Breast epithelium (tissue), 4 donors: ENCODE results near the gene CPNE7. TPM values are rescaled to one million over a fixed set of nuclear protein-coding genes. Genes with fewer than 3 reads are reported as not detected.

Source experiments
- DNase-seq, 2 donors: peaks; one replicate each; pipeline ENCODE4 v3.0.0-alpha.2; 2019; ENCODE audit warnings: low spot score in 2 of 2
- H3K27ac ChIP-seq, 2 donors: fragments of 200-600 bp; sonication (generic) in 1 of 2; one replicate each; pipeline ENCODE4 v1.5.1; 2016 to 2019; ENCODE audit warnings: mild to moderate bottlenecking in 1 of 2
- H3K27me3 ChIP-seq, 2 donors: fragments of 200-600 bp; sonication (generic) in 1 of 2; one replicate each; pipeline versions ENCODE4 v1.5.1 to v1.6.0; 2017 to 2019; ENCODE audit warnings: control low read depth in 1 of 2, mild to moderate bottlenecking in 1 of 2
- H3K36me3 ChIP-seq: fragments of 200-600 bp; one replicate; pipeline ENCODE4 v1.5.1; 2019
- H3K4me1 ChIP-seq, 2 donors: fragments of 200-600 bp; sonication (generic); one replicate each; pipeline ENCODE4 v1.5.1; 2016 to 2019; ENCODE audit warnings: control low read depth in 1 of 2
- H3K4me3 ChIP-seq, 3 donors: fragments of 200-600 bp; sonication (generic); 1 replicate in 2 of 3; 2 replicates in 1 of 3; pipeline ENCODE4 v1.5.1; 2016 to 2019; ENCODE audit warnings: mild to moderate bottlenecking in 3 of 3, moderate library complexity in 2 of 3
- H3K9me3 ChIP-seq, 2 donors: fragments of 200-600 bp; sonication (generic) in 1 of 2; one replicate each; pipeline ENCODE4 v1.5.1; 2016 to 2019; ENCODE audit warnings: control low read depth in 1 of 2
- CTCF ChIP-seq, 3 donors: fragments of 450-650 bp; IDR thresholded peaks; one replicate each; pipeline ENCODE4 v1.5.1; 2016 to 2017; ENCODE audit warnings: antibody characterized with exemption in 3 of 3, mild to moderate bottlenecking in 3 of 3, moderate library complexity in 3 of 3
- POLR2A ChIP-seq: fragments of 450-650 bp; IDR thresholded peaks from one replicate; pipeline ENCODE4 v1.6.1; 2016; ENCODE audit warnings: antibody characterized with exemption, mild to moderate bottlenecking, moderate library complexity
- POLR2AphosphoS5 ChIP-seq, 3 donors: sonication (generic); formaldehyde crosslinking; IDR thresholded peaks; one replicate each; pipeline ENCODE4 v1.6.1; 2017; ENCODE audit warnings: antibody characterized with exemption in 3 of 3
- intact Hi-C: fragments of 100-400 bp; cut with DNase I; formaldehyde crosslinking; loops from one replicate; pipeline ENCODE4 v1.15.1; 2023; ENCODE audit warnings: low total_unique reads
- total RNA-seq, 3 donors: library from RNA; depleted of rRNA; stranded (reverse); fragments of >200 nt; gene quantifications; one replicate each; pipeline ENCODE4 v1.1.0, GENCODE V29; 2016

Gene CPNE7
- total RNA-seq, 3 donors from 2014 or later: 1.2 to 4.9 TPM; not detected in 1

DNA sequence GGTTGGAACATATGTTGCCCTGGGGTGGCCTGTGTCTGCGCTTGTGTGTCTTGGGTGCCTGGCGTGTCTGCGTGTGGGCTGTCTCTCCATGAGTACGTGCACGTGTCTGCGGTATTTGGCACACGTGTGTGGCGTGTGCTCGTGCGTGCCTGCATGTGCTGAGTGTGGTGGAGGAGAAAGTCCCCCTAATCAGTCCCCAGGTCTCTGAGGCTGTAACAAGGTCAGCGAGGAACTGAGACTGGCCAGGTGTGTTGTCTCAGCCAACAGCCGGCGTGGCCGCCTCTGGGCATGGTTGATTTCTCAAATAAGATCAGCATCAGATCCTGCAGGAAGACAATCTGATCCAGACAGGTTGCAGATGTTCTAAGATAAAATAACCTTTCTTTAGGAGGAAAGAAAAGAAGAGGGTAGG, 3.5 kb upstream of the CPNE7 start:
- no peak overlapping the region for H3K4me3 ChIP-seq
- no peak for DNase-seq
- TF ChIP-seq CTCF (IDR thresholded peaks at IDR 0.05): no peak
- no peak for TF ChIP-seq POLR2AphosphoS5 (IDR thresholded peaks at IDR 0.05)
- no peak for TF ChIP-seq POLR2A
- no peak overlapping the region for H3K27ac ChIP-seq
- no peaks in the 10 kb centered on the region for H3K9me3 ChIP-seq
- no peaks in the 10 kb centered on the region for H3K36me3 ChIP-seq
- peaks cover 8 to 12% of the 10 kb centered on the region in 2 donors for H3K4me1 ChIP-seq
- intact Hi-C loops: no loop called here
- H3K27me3 ChIP-seq: peaks cover 13 to 59% of the 10 kb centered on the region in 2 donors

DNA sequence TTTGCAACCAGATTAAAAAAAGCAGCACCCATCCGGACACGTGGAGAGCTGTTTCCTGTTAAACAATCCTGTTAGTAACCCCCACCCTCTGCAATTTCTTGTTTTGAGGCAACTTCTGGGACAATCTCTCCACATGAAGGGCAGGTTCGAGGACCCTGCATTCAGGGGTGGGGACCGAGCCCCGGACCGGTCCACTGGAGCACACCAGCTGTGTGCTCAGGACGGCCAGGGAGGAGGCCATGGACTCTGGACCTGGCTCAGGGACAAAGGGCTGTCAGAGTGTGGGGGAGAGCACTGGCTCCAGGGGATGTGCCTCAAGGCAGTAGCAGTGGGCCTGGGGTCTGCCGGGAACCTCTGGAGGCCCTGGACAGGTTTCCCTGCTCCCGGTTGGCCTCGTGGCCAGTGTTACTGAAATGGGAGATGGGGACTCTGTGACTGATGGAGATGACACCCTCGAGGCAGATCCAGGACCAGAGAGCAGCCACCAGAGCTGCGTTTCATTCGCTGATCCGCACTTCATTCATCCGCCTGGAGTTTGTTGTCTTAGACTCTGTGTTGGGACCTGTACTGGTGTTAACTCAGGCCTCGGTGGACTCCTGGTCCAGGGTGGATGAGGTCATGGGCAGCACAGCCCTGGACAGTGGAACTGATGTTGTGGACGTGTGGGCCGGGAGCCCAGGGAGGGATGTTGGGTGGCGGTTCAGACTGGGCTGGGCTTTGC, 2.9 kb upstream of the CPNE7 start:
- Histone ChIP-seq H3K27me3 (peaks cover 13 to 59% of the 10 kb centered on the region in 2 donors), H3K27ac (no peak overlapping the region)

DNA sequence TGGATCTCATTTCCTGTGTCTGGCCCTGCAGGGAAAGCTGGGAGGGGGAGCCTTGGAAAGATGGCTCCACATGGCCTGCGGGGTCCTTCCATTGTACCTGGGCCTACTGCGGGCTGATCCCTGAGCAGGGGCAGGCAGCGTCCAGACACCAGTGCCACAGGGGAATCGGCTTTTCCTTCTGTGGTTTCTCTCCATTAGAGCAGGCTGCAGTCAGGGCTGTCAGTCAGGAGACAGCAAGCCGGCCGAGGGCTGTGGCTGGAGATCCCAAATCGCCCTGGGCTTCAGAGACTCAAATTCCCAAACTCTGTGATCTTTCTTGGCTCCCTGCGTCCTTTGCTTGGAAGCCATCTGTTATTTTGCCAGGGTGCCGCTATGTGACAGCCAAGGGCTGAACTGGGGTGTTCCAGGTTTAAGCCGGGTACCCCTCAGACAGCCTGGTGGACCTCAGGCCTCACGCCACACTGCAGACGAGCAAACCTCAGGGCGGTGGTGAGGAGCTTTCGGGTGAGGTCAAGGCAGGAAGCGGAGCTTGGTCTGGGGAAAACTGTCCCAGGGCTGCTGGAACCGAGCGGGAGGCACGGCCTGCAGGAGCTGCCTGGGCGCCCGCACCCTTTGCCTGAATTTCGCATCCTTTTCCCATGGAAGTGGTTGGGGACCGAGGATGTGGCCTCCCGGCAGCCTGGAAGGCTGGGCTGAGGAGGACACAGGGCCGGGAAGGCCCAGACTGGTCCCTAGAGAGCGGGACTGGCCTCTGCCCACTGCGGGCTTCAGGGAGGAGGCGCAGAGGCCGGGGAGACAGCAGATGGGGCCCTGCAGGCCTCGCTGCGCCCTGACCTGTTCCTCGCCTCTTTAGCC, 1.5 kb upstream of the CPNE7 start:
- H3K9me3 ChIP-seq: no peaks in the 10 kb centered on the region
- TF ChIP-seq POLR2AphosphoS5 (IDR thresholded peaks at IDR 0.05): no peak
- no peak for TF ChIP-seq CTCF (IDR thresholded peaks at IDR 0.05)
- no peak for TF ChIP-seq POLR2A
- intact Hi-C loops: no loop called here
- H3K27ac ChIP-seq: no peak overlapping the region
- H3K4me1 ChIP-seq: peaks cover 8 to 12% of the 10 kb centered on the region in 2 donors
- peak overlapping the region; percentile 6 to 65 (median 41) for H3K4me3 ChIP-seq
- peaks cover 13 to 57% of the 10 kb centered on the region in 2 donors for H3K27me3 ChIP-seq
- H3K36me3 ChIP-seq: no peaks in the 10 kb centered on the region
- no peak for DNase-seq

More for the DNA sequence above, 2.9 kb upstream of the CPNE7 start:
- TF ChIP-seq POLR2AphosphoS5 (IDR thresholded peaks at IDR 0.05): no peak
- no peak for TF ChIP-seq CTCF (IDR thresholded peaks at IDR 0.05)
- no peak for TF ChIP-seq POLR2A
- Histone ChIP-seq H3K36me3 (no peaks in the 10 kb centered on the region), H3K9me3 (no peaks in the 10 kb centered on the region), H3K4me1 (peaks cover 8 to 12% of the 10 kb centered on the region in 2 donors), H3K4me3 (no peak overlapping the region)
- no peak for DNase-seq
- intact Hi-C loops: no loop called here

GRCh38 chr16:89574681-89575246, 794 bp upstream of the CPNE7 start:
- peaks cover 13 to 50% of the 10 kb centered on the region in 2 donors for H3K27me3 ChIP-seq
- TF ChIP-seq CTCF (IDR thresholded peaks at IDR 0.05) (peak in 1 of 3 donors; percentile 39), POLR2A (no peak)
- intact Hi-C loops: no loop called here

More at GRCh38 chr16:89574681-89575246, 794 bp upstream of the CPNE7 start:
- peak overlapping the region; percentile 6 to 65 (median 41) for H3K4me3 ChIP-seq
- no peaks in the 10 kb centered on the region for H3K9me3 ChIP-seq
- H3K4me1 ChIP-seq: peaks cover 8 to 12% of the 10 kb centered on the region in 2 donors
- no peaks in the 10 kb centered on the region for H3K36me3 ChIP-seq
- no peak for DNase-seq
- H3K27ac ChIP-seq: no peak overlapping the region
